GM19023 (cell line): ENCODE results near the gene CNTLN.

ENCODE experiments used
- ATAC-seq: cut with Tn5 transposase; IDR thresholded peaks from one replicate; pipeline ENCODE4 v1.9.1; 2021; ENCODE audit warnings: mild to moderate bottlenecking, moderate library complexity; ENCODE audit not compliant: unreplicated experiment

The CNTLN gene, protein sequence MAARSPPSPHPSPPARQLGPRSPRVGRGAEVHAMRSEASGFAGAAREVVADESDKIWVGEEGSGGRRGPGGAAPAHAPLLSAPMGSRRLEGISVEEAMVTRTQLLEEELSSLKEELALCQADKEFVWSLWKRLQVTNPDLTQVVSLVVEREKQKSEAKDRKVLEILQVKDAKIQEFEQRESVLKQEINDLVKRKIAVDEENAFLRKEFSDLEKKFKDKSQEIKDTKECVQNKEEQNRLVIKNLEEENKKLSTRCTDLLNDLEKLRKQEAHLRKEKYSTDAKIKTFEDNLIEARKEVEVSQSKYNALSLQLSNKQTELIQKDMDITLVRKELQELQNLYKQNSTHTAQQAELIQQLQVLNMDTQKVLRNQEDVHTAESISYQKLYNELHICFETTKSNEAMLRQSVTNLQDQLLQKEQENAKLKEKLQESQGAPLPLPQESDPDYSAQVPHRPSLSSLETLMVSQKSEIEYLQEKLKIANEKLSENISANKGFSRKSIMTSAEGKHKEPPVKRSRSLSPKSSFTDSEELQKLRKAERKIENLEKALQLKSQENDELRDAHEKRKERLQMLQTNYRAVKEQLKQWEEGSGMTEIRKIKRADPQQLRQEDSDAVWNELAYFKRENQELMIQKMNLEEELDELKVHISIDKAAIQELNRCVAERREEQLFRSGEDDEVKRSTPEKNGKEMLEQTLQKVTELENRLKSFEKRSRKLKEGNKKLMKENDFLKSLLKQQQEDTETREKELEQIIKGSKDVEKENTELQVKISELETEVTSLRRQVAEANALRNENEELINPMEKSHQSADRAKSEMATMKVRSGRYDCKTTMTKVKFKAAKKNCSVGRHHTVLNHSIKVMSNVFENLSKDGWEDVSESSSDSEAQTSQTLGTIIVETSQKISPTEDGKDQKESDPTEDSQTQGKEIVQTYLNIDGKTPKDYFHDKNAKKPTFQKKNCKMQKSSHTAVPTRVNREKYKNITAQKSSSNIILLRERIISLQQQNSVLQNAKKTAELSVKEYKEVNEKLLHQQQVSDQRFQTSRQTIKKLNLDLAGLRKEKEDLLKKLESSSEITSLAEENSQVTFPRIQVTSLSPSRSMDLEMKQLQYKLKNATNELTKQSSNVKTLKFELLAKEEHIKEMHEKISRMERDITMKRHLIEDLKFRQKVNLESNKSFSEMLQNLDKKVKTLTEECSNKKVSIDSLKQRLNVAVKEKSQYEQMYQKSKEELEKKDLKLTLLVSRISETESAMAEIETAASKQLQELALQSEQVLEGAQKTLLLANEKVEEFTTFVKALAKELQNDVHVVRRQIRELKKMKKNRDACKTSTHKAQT (N-terminal part only)

DNA sequence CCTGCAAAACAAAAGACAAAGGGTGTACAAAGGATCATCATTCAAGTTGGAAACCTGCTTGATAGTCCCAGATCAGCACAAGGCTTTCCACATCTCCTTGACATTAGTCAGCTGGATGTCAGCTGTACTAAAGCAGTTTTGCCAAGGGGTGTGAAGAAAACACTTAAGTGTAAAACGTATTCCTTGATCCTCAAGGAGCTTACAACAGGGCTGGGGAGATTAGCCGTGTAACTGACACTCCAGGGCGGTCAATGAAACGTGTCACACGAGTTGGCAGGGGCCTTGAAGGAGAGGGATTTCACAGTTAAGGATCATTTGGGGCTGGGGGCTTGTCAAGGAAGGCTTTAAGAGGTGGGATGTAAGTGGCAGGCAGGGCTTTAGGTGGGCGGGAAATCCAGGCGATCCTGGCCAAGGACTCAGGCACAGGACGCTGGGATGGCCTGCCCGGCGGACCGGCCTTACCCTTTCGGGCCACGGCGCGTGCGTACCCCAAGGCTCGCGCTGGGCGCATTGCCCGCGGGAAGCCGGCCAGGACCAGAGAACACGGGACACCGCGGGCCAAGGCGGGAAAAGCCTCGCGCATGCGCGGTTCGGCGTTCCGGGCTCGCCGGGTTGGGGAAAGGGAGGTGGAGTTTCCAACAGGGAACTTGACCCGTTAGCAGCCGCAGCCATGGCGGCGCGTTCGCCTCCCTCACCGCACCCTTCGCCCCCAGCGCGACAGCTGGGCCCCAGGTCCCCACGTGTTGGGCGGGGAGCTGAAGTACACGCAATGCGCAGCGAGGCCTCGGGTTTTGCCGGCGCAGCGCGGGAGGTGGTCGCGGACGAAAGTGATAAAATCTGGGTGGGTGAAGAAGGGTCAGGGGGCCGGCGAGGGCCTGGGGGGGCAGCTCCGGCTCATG is at the start of gene CNTLN:
Gene CNTLN (plus strand): TSS at position 645 of the 899 bp plus-strand sequence. CDS start 26 bp downstream, at position 671.
- ATAC-seq = peak; percentile 63

GRCh38 chr9:17088566-17088965 is 46.3 kb upstream of the CNTLN start:
- no peak for ATAC-seq

DNA sequence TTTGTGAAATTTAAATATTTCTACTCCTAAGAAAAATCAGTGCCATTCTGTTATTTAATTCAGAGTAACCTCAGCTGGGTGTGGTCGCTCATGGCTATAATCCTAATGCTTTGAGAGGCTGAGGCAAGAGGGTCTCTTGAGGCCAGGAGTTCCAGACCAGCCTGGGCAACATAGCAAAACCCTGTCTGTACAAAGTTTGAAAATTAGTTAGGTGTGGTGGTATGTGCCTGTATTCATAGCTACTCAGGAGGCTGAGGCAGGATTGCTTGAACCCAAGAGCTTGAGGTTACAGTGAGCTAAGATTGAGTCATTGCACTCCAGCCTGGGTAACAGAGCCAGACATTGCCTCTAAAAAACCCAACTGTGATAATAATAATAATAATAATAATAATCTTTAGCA is 44.8 kb upstream of the CNTLN start:
- ATAC-seq = no peak

DNA sequence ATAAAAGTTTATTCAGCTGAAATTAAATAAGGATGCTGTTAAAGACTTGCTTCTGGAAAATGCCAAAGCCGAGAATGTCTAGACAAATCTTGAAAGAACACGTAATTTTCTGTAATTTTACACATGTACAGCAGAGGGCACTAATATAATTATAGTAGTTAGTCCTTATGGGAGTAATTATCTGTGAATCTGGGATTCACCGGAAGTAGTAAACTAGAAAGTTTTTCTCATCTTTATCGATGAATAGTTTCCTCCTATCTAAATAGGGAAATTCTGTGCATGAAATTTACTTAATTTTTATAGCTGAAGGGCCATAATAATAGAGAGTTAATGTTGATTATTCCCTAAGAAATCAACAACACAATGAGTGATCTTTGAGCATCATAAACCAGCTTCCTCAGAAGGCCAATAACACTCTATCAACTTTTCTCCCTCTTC is 18.4 kb upstream of the CNTLN start:
- no peak for ATAC-seq

DNA sequence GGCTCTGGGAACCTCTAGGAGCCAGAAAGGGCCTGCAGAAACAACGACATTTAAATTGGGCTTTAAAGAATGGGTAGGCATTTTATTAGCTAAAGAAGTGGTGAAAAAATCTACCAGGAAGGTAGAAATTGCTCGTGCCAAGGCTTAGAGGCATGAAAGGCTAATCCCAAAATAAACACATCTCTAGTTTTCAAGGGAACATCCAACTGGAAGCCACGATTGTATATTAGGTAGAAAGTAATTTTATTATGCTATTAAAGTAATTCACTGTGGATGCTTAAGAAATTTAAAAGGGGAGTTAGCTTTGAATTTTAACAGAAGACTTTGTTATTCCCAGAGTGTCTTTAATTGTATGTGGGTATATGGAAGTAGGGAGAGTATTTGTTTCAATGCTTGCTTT is 17.5 kb upstream of the CNTLN start:
- ATAC-seq = no peak

GRCh38 chr9:17120203-17120602 is 14.6 kb upstream of the CNTLN start:
- no peak for ATAC-seq

- ATAC-seq = no peak
Observed at GRCh38 chr9:17121264-17121663, 13.6 kb upstream of the CNTLN start.

GRCh38 chr9:17130291-17130690 is 4.5 kb upstream of the CNTLN start:
- no peak for ATAC-seq

DNA sequence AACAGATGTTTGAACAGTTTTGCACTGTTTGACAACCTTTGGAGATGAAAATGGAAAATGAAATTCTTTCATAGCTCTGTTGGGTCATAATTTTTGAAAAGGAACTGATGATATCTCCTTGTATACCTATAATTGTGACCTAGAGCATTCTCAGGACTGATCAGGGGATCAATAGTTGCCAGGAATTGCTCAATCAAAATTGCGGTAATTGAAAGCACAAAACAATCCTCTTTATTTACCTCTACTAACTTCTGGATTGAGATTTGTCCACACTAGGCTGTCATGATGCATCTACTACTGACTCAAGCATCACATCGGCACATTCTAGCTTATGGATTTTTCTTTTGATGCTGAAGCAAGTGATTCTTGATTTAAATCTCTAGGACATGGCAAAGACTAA is 4.1 kb upstream of the CNTLN start:
- no peak for ATAC-seq

- no peak for ATAC-seq
Observed at GRCh38 chr9:17131494-17131893, 3.3 kb upstream of the CNTLN start.

GRCh38 chr9:17135295-17136160 is 688 bp downstream of the CNTLN start:
- peak; percentile 53 for ATAC-seq

DNA sequence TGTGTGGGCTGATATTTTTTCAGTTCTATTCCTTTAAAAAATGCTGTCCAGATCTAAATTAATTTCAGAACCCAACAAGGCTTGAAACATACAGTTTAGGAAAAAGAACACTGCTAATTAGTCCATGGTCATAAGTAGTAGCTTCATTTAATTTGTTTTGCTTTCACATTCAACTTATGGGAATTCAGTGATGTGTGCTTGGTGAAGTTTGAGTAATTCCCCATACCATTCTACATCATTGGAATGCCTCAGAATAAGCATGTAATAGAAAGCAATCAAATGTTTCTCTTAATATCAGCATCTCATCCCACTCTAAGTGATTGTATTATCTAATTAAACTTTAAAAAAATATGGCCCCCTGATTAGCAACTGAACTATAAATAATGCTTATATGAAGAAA is 2.7 kb downstream of the CNTLN start:
- no peak for ATAC-seq

- ATAC-seq = no peak
Observed at GRCh38 chr9:17138503-17138902, 3.7 kb downstream of the CNTLN start.

DNA sequence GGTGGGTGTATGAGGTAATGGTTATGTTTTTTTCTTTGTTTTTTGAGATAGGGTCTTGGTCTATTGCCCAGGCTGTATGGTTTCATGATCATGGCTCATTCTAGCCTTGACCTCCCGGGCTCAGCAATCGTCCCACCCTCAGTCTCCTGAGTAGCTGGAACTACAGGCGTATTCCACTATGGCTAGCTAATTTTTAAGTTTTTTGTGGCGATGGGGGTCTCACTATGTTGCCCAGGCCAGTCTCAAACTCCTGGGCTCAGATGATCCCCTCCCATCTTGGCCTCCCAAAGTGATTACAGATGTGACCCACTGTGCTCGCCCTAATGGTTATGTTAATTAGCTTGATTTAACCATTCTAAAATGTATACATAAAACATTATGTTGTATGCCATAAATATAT is 5.6 kb downstream of the CNTLN start:
- ATAC-seq = no peak

DNA sequence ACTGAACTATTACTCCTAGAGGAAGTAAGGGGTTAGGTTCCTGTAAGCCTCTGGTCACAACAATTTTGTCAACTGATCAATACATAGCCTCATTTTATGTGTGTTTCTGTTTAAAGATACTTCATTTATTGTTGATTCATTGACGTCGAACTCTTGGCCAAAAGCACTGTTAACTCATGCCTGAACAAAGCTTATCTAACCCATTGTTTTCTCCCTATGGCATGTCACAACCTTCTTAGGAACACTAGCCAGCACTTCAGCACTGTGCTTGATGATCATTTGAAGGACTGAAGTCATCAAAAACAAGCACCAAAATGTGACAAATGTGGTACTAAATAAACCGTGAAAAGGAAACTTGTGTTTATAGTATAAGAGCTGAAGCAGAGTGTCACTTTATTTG is 13.5 kb downstream of the CNTLN start:
- ATAC-seq = no peak

DNA sequence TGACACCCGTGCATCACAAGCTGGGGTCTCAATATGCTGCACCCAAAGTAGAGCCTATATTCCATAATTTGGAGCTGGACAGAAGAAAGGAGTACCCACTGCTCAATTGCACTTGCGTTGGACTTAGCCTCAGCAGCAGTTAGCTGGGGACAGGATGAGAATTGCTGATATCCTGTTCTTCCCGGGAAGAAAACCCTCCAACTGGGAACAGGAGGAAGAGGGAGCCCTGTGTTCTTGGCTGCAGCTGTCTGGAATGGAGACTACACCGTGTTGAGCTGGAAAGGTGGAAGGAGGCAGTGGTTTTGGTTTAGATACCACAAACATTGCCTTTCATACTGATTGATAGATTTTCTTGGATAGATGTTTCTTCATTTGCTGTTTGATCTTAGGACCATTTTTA is 24.6 kb downstream of the CNTLN start:
- ATAC-seq = no peak

- no peak for ATAC-seq
Observed at GRCh38 chr9:17160327-17160726, 25.5 kb downstream of the CNTLN start.

DNA sequence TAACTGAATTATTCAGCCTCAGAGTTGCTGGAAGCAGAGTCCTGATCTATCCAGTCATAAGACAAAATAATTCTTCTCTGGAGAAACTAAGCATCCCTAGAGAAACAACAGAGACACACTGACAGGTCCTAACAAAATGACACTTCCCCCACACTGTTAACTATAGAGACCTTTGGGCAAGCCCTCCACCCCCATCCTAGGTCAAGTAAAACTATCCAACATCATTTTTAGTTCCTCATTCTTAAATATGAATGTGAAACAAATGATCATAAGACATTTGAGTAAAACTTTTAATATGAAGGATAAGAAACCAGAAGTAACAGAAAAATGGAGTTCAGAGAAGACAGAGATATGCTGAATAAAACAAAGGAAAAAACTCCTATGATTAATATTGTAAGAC is 30.9 kb downstream of the CNTLN start:
- no peak for ATAC-seq

DNA sequence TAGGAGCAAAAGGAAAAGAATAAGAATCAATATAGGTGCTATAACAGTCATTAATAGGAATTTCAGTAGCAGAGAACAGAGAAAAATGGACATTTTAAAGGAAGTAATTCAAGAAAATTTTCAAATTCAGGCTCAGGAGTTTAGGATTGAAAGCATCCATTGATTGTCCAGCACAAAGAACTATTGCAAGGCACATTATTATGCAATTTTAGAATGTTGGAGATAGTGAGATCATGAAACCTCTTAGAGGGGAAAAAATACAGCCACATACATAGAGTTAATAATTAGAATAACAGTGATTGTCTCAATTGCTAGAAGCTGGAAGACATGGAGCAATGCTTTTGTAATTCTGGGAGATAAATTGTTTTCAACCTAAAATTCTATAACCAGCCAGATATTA is 31.5 kb downstream of the CNTLN start:
- ATAC-seq = no peak
